HepG2 (cell line): ENCODE measurements around the gene IQSEC1. TPM values are rescaled to one million over a fixed set of nuclear protein-coding genes. Genes with fewer than 3 reads are reported as not detected.

Experiments used
- ATAC-seq: fragments of 200-7000 bp; cut with Tn5 transposase; 3 replicates; pipeline ENCODE4 v1.9.1; 2020; ENCODE audit warnings: mild to moderate bottlenecking, moderate library complexity
- BruUV-seq: library from RNA; stranded (reverse); fragments of 400-500 nt; replicated peaks from 2 replicates; lab custom pipeline; 2021; lab: Mats Ljungman, UMichigan
- CTCF ChIA-PET: fragments of 300-600 bp; formaldehyde crosslinking; extraction: SDS; loops from one replicate; lab custom pipeline; 2021; ENCODE audit warnings: low total read pairs, inconsistent platforms, low intra/inter-chr PET ratio; lab: Yijun Ruan, JAX
- POLR2A ChIA-PET: fragments of 350-600 bp; sonication (Branson Sonifier 250); formaldehyde crosslinking; loops from one replicate; lab custom pipeline; 2020; ENCODE audit warnings: antibody characterized with exemption, inconsistent platforms; lab: Yijun Ruan, JAX
- DNase-seq: peaks from one replicate; pipeline ENCODE4 v3.0.0-alpha.2; 2015; ENCODE audit warnings: low spot score
- FAIRE-seq: peaks from 3 replicates; lab custom pipeline; 2011; peaks lifted over from hg19 to GRCh38; lab: Jason Lieb, UNC
- H2AFZ ChIP-seq: one replicate; pipeline ENCODE4 v1.6.1; 2011; ENCODE audit warnings: low read length, inconsistent platforms
- H3K27ac ChIP-seq: fragments of 300-600 bp; 3 replicates; pipeline ENCODE4 v1.8.0; 2011; ENCODE audit warnings: mixed run types, mild to moderate bottlenecking, mixed read lengths, low read length, inconsistent platforms; ENCODE audit not compliant: insufficient read depth; ENCODE audit errors: extremely low read length
- H3K27me3 ChIP-seq, 2 experiments: fragments of 200-600 bp in 1 of 2; 2 replicates in 1 of 2; 3 replicates in 1 of 2; pipeline versions ENCODE4 v1.6.0 to v1.8.0; 2011; ENCODE audit warnings: low read length in 2 of 2, mild to moderate bottlenecking in 2 of 2, moderate library complexity in 2 of 2, inconsistent platforms in 1 of 2; ENCODE audit not compliant: insufficient read depth in 2 of 2, control insufficient read depth in 1 of 2
- H3K36me3 ChIP-seq, 2 experiments: fragments of 200-600 bp in 1 of 2; replicated peaks in 1 of 2; 2 replicates in 1 of 2; 3 replicates in 1 of 2; pipeline versions ENCODE4 v1.5.1 to v1.8.0; 2011; ENCODE audit warnings: low read length in 2 of 2, inconsistent platforms in 1 of 2; ENCODE audit not compliant: insufficient read depth in 2 of 2, control insufficient read depth in 1 of 2
- H3K4me1 ChIP-seq: 2 replicates; pipeline ENCODE4 v1.5.1; 2012; ENCODE audit warnings: low read length, inconsistent platforms; ENCODE audit not compliant: insufficient read depth
- H3K4me2 ChIP-seq: 2 replicates; pipeline ENCODE4 v1.6.0; 2011; ENCODE audit warnings: low read depth, low read length, inconsistent platforms
- H3K4me3 ChIP-seq, 3 experiments: fragments of 200-600 bp in 1 of 3; sonication (generic), shearing (Covaris generic) in 1 of 3; replicated peaks in 1 of 3; 2 replicates each; pipeline ENCODE4 v1.5.1; 2011 to 2016; ENCODE audit warnings: low read length in 3 of 3, inconsistent platforms in 2 of 3, low read depth in 2 of 3, mild to moderate bottlenecking in 2 of 3, control low read depth in 1 of 3, mixed read lengths in 1 of 3; ENCODE audit not compliant: insufficient read depth in 1 of 3
- H3K79me2 ChIP-seq: one replicate; pipeline ENCODE4 v1.6.1; 2011; ENCODE audit warnings: low read length, inconsistent platforms; ENCODE audit not compliant: insufficient read depth
- H3K9ac ChIP-seq: 2 replicates; pipeline ENCODE4 v1.6.0; 2011; ENCODE audit warnings: mild to moderate bottlenecking, low read depth, low read length, inconsistent platforms; ENCODE audit not compliant: insufficient read depth
- H3K9me3 ChIP-seq: 2 replicates; pipeline ENCODE4 v1.5.1; 2012; ENCODE audit warnings: mild to moderate bottlenecking, low read length
- H4K20me1 ChIP-seq: 2 replicates; pipeline ENCODE4 v1.6.0; 2011; ENCODE audit warnings: inconsistent platforms, mild to moderate bottlenecking, low read length, moderate library complexity; ENCODE audit not compliant: insufficient read depth
- DPF2 ChIP-seq: sonication (generic); formaldehyde crosslinking; IDR thresholded peaks from 2 replicates; pipeline ENCODE4 v1.4.0; 2020; ENCODE audit warnings: mild to moderate bottlenecking, low read depth, missing genetic modification reagents, borderline replicate concordance
- RBM22 ChIP-seq: fragments of 200-400 bp; formaldehyde crosslinking; optimal IDR thresholded peaks from 2 replicates; pipeline ENCODE3; 2017; ENCODE audit warnings: mild to moderate bottlenecking, low read length, moderate library complexity
- ZNF720 ChIP-seq: sonication (generic); formaldehyde crosslinking; IDR thresholded peaks from 2 replicates; pipeline ENCODE4 v1.4.0; 2020; ENCODE audit warnings: missing genetic modification reagents
- WGBS: methylation state at CpG from one replicate; pipeline ENCODE4 v1.1.6; 2017; ENCODE audit warnings: low lambda C conversion rate; 5-methylcytosine and 5-hydroxymethylcytosine counted together
- in situ Hi-C: cut with HindIII; loops from 2 replicates; pipeline ENCODE4 v1.10.0; 2017; ENCODE audit warnings: low pct_unique_long_range_greater_than_20kb; ENCODE audit not compliant: extremely low pct_ligation_motif_present
- intact Hi-C: fragments of 100-400 bp; cut with micrococcal nuclease; formaldehyde crosslinking; loops from one replicate; pipeline ENCODE4 v1.10.0; 2022; ENCODE audit not compliant: unreplicated experiment
- polyA plus RNA-seq, 8 experiments: library from polyadenylated mRNA; depleted of rRNA in 3 of 8; stranded (reverse) in 7 of 8; unstranded in 1 of 8; fragments of >200 nt; fragmentation: Illumina TruSeq in 4 of 8; extraction: Trizol in 4 of 8; gene quantifications; 2 replicates each; pipeline versions ENCODE4 v1.2.1 to v1.2.3, GENCODE V29; 2011 to 2016; ENCODE audit warnings: low read depth in 4 of 8, missing spikeins in 1 of 8, mixed read lengths in 1 of 8; ENCODE audit not compliant: insufficient read depth in 1 of 8
- total RNA-seq, 5 experiments: library from RNA; depleted of rRNA; stranded (reverse); fragments of >200 nt; fragmentation: Illumina TruSeq; extraction: Trizol; gene quantifications; 2 replicates each; pipeline ENCODE4 v1.2.3, GENCODE V29; 2016; ENCODE audit warnings: low read depth in 1 of 5
- TF ChIP-seq, protein P1 (sequence below): sonication (generic); formaldehyde crosslinking; IDR thresholded peaks from 2 replicates; pipeline ENCODE4 v1.4.0; 2020; ENCODE audit warnings: missing genetic modification reagents, borderline replicate concordance

IQSEC1 gene
- total and polyA plus RNA-seq, 2 of the 13 experiments (the other 11 are each of a cell fraction or from before 2014, with no cell fraction given), result 17.4 to 20.2 TPM

DNA sequence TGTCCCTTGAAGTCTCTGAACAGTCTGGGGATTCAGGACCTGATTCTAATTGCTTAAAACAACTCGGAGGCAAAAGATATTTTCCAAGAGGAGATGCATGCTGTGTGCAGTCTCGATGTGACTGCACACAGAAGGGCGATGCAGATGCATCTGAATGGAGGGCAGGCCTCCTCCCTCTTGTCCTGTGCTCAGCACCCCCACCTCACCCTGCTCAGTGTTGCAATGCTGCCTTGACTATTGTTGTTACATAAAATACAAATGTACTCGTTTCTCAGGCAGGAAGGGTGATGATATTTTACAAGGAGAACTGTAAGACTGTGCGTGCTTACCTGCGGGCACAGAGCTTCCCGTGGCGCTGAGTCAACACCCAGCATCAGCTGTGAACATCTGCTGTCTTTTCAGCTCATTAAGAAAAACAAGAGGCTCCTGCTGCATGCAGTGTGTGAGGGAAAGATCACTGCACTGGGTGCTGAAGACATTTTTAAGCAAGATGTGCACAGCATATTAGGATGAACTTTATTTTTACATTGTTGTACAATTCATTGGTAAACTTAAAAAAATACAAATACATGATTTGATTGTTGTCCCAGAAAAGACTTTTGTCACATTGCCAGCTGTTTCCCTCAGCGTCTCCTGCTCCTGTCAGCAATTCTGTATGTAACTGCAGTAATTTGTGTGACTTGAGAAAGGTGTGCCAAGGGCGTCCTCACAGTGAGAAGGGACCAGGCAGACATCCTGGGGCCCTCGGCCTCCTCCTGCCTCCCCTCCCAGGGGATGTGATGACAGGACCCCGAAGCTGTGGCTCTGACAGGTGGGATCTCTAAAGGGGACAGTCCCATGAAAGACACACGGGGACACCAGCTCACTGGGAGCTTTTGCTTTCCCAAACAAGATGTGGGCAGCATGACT lies 175.6 kb downstream of the IQSEC1 start:
- FAIRE-seq (no peak), DNase-seq (no peak), ATAC-seq (no peak)
- H3K27ac ChIP-seq, result no peak overlapping the region
- H2AFZ ChIP-seq, result no peak overlapping the region
- H3K4me3 ChIP-seq, result no peak overlapping the region
- WGBS, result 91% methylated on average over 9 of the region's 13 CpGs
- peaks cover 5% of the 10 kb centered on the region; the same call in 1 of the 2 replicates for H4K20me1 ChIP-seq
- no peaks in the 10 kb centered on the region for H3K9me3 ChIP-seq
- in situ Hi-C loops, result no loop called here
- CTCF ChIA-PET, result no interaction called here
- TF ChIP-seq, protein P1, sequence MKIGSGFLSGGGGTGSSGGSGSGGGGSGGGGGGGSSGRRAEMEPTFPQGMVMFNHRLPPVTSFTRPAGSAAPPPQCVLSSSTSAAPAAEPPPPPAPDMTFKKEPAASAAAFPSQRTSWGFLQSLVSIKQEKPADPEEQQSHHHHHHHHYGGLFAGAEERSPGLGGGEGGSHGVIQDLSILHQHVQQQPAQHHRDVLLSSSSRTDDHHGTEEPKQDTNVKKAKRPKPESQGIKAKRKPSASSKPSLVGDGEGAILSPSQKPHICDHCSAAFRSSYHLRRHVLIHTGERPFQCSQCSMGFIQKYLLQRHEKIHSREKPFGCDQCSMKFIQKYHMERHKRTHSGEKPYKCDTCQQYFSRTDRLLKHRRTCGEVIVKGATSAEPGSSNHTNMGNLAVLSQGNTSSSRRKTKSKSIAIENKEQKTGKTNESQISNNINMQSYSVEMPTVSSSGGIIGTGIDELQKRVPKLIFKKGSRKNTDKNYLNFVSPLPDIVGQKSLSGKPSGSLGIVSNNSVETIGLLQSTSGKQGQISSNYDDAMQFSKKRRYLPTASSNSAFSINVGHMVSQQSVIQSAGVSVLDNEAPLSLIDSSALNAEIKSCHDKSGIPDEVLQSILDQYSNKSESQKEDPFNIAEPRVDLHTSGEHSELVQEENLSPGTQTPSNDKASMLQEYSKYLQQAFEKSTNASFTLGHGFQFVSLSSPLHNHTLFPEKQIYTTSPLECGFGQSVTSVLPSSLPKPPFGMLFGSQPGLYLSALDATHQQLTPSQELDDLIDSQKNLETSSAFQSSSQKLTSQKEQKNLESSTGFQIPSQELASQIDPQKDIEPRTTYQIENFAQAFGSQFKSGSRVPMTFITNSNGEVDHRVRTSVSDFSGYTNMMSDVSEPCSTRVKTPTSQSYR (CRISPR knock-in tag), result no peak
- TF ChIP-seq ZNF720 (no peak), RBM22 (peak; percentile 75), DPF2 (no peak)
- H3K4me2 ChIP-seq, result no peak overlapping the region
- H3K79me2 ChIP-seq, result no peaks in the 10 kb centered on the region
- H3K4me1 ChIP-seq, result peaks cover 46% of the 10 kb centered on the region
- BruUV-seq, result no TSS peak
- intact Hi-C loops, result no loop called here
- H3K36me3 ChIP-seq, result peaks cover 7 to 31% of the 10 kb centered on the region in 2 experiments
- no peak overlapping the region for H3K9ac ChIP-seq
- H3K27me3 ChIP-seq, result no peaks in the 10 kb centered on the region; a peak in 1 of 5 replicates
- POLR2A ChIA-PET, result no interaction called here
